Stimulated activated memory B cell treated with anti-CD40 and anti-IgM and Interleukin-4, amounts not matched to agents 10 μg/mL and 1 μg/mL and 100 μg/mL, for 72 hours (primary cell): ENCODE measurements around the gene KHK.
"Not testable (repeated sequence)": the region's sequence is repeated elsewhere in the genome, so short reads cannot be mapped to it uniquely, and the experiment has no call there.

Source experiments
- ATAC-seq: fragments of 150-1000 bp; cut with Tn5 transposase; 2 replicates; pipeline ENCODE4 v1.10.0; 2021
- H3K27ac Mint-ChIP-seq: one replicate; pipeline ENCODE4 v1.8.0; 2022; ENCODE audit warnings: mild to moderate bottlenecking, mixed read lengths
- H3K27me3 Mint-ChIP-seq: one replicate; pipeline ENCODE4 v1.8.0; 2022; ENCODE audit warnings: mixed read lengths
- H3K36me3 Mint-ChIP-seq: one replicate; pipeline ENCODE4 v1.8.0; 2022; ENCODE audit warnings: mixed read lengths
- H3K4me1 Mint-ChIP-seq: one replicate; pipeline ENCODE4 v1.8.0; 2022; ENCODE audit warnings: mixed read lengths
- H3K4me3 Mint-ChIP-seq: one replicate; pipeline ENCODE4 v1.8.0; 2022; ENCODE audit warnings: mild to moderate bottlenecking, moderate library complexity, mixed read lengths
- H3K9me3 Mint-ChIP-seq: one replicate; pipeline ENCODE4 v1.8.0; 2022; ENCODE audit warnings: mixed read lengths

Gene KHK

DNA sequence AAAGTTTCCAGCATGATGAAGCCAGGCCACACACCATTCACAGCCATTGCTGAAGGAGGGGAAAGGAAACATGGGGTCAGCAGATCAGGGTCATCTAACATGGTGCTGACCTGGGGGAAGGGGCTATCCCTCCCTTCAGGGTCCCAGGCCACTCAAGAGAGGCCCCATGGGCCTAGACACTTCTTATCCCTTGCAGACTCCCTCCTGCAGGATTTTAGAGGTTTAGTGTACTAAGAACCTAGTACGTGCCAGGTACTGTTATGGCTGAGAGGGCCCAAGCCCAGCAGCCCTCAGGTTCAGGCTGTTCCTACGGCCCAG, 8.8 kb downstream of the KHK start:
- Mint-ChIP-seq H3K27ac (peak overlapping the region; percentile 46), H3K36me3 (no peaks in the 10 kb centered on the region)
- ATAC-seq: no peak

DNA sequence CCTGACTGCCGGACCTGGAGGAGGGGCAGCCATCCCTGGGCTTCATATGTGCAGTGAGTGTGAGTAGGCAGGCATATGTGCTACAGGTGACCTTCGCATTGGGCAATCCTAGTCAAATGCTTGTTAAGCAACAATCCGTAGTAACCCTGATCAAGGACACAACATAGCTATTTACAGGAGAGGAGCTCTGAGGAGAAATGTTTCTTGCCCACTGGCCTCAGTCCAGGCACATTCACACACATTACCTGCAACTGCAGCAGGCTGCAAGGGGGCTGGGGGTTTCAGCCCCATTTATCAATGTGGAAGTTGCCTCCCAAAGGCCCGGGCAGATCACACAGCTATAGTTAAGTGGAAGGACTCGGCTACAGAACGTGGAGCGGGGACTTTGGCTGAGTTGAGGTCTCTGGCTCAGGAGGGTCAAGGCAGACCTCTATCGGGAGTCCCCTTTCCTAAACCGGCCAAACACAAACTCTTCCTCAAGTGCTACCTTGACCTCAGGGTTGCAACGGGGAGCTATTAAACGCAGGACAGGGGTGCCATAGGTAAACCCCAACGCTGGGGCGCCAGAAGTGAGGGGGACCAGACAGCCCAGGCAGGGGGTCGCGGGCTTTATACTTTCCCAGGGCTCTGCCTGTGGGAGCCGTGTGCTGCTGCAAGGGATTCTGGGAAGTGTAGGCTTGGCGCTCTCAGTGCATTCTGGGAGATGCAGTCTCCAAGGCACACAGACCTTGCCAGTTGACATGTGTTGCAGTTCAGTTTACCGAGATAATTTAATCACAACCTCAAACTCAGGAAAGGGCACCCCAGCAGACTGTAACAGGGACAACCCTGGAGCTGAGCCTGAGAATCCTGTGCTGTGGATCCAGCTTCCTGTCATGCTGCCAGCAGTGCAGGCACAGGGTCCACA, 9.4 kb downstream of the KHK start:
- ATAC-seq: peak; percentile 72
- Mint-ChIP-seq H3K4me3 (peak overlapping the region; percentile 73), H3K27ac (peak overlapping the region; percentile 46), H3K36me3 (no peaks in the 10 kb centered on the region), H3K9me3 (no peaks in the 10 kb centered on the region), H3K27me3 (no peaks in the 10 kb centered on the region), H3K4me1 (peaks cover 21% of the 10 kb centered on the region)

More for the DNA sequence above, 8.8 kb downstream of the KHK start:
- Mint-ChIP-seq H3K4me1 (peaks cover 21% of the 10 kb centered on the region), H3K9me3 (no peaks in the 10 kb centered on the region), H3K4me3 (peak overlapping the region; percentile 73), H3K27me3 (no peaks in the 10 kb centered on the region)

- peak overlapping the region; percentile 46 for H3K27ac Mint-ChIP-seq
- peaks cover 21% of the 10 kb centered on the region for H3K4me1 Mint-ChIP-seq
These were observed 10.3 kb downstream of the KHK start for GRCh38 chr2:27096748-27097297.

DNA sequence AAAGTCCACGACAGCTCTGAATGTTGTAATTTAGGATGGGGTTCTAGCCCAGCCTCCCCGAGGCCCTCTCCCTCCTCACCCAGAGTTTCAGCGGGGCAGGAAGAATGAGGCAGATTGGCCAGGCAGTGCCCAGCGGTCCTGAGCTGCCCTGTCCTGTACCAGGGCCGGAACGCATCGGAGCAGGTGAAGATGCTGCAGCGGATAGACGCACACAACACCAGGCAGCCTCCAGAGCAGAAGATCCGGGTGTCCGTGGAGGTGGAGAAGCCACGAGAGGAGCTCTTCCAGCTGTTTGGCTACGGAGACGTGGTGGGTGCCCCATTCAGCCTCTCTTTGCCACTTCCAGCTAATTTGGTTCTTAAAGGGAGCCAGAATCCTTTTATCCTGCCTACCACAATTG, 10.8 kb downstream of the KHK start:
- Mint-ChIP-seq H3K36me3 (no peaks in the 10 kb centered on the region), H3K27me3 (no peaks in the 10 kb centered on the region), H3K4me3 (no peak overlapping the region), H3K9me3 (no peaks in the 10 kb centered on the region), H3K4me1 (peaks cover 21% of the 10 kb centered on the region), H3K27ac (no peak overlapping the region)
- no peak for ATAC-seq

More at GRCh38 chr2:27096748-27097297, 10.3 kb downstream of the KHK start:
- Mint-ChIP-seq H3K27me3 (no peaks in the 10 kb centered on the region), H3K4me3 (no peak overlapping the region), H3K9me3 (no peaks in the 10 kb centered on the region), H3K36me3 (no peaks in the 10 kb centered on the region)
- no peak for ATAC-seq

DNA sequence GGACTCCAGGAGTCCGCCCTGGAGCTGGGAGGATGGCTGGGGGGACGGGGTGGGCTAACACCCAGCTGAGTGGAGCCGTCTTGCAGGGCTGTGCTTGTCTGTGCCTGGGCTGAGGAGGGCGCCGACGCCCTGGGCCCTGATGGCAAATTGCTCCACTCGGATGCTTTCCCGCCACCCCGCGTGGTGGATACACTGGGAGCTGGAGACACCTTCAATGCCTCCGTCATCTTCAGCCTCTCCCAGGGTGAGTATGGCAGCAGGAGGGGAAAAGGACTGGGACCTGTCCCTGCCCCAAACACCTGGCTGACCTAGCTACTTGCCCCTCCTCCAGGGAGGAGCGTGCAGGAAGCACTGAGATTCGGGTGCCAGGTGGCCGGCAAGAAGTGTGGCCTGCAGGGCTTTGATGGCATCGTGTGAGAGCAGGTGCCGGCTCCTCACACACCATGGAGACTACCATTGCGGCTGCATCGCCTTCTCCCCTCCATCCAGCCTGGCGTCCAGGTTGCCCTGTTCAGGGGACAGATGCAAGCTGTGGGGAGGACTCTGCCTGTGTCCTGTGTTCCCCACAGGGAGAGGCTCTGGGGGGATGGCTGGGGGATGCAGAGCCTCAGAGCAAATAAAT, 12.9 kb downstream of the KHK start:
- Mint-ChIP-seq H3K4me3 (no peak overlapping the region), H3K4me1 (peaks cover 21% of the 10 kb centered on the region), H3K9me3 (no peaks in the 10 kb centered on the region), H3K27ac (no peak overlapping the region), H3K27me3 (peaks cover 8% of the 10 kb centered on the region), H3K36me3 (no peaks in the 10 kb centered on the region)
- ATAC-seq: no peak

GRCh38 chr2:27100036-27100435, 13.5 kb downstream of the KHK start:
- Mint-ChIP-seq H3K9me3 (no peaks in the 10 kb centered on the region), H3K4me3 (no peak overlapping the region), H3K27me3 (peaks cover 14% of the 10 kb centered on the region), H3K36me3 (no peaks in the 10 kb centered on the region), H3K4me1 (peaks cover 21% of the 10 kb centered on the region), H3K27ac (no peak overlapping the region)
- ATAC-seq: no peak

GRCh38 chr2:27102329-27102728, 15.8 kb downstream of the KHK start:
- no peaks in the 10 kb centered on the region for H3K36me3 Mint-ChIP-seq
- no peak overlapping the region for H3K27ac Mint-ChIP-seq
- no peaks in the 10 kb centered on the region for H3K9me3 Mint-ChIP-seq
- ATAC-seq: no peak
- peaks cover 4% of the 10 kb centered on the region for H3K4me1 Mint-ChIP-seq
- H3K4me3 Mint-ChIP-seq: no peak overlapping the region
- peaks cover 20% of the 10 kb centered on the region for H3K27me3 Mint-ChIP-seq

DNA sequence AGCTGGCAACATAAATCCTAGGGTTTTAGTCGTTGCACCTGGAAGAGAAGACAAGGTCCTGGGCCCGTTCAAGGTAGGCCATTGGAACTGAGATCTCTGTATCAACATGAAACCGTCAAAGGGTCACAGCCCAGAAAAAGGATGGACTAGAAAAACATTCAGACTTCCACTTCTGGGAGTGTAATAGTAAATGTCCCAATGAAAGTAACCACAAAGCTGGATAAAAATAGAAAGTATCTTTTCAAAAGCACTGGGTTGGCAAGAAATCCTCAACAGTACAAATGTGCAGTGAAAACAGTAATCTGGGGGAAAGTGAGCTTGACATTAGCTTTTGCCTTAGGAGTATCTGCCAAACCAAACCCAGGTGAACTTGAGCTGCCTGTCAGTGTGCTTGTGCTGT, 19.4 kb downstream of the KHK start:
- H3K4me1 Mint-ChIP-seq: no peaks in the 10 kb centered on the region
- no peaks in the 10 kb centered on the region for H3K36me3 Mint-ChIP-seq
- ATAC-seq: no peak
- H3K9me3 Mint-ChIP-seq: no peaks in the 10 kb centered on the region
- no peak overlapping the region for H3K27ac Mint-ChIP-seq
- no peak overlapping the region for H3K4me3 Mint-ChIP-seq
- H3K27me3 Mint-ChIP-seq: peaks cover 20% of the 10 kb centered on the region

- Mint-ChIP-seq H3K27ac (no peak overlapping the region), H3K27me3 (peaks cover 20% of the 10 kb centered on the region), H3K4me1 (no peaks in the 10 kb centered on the region), H3K36me3 (no peaks in the 10 kb centered on the region), H3K9me3 (no peaks in the 10 kb centered on the region), H3K4me3 (no peak overlapping the region)
- ATAC-seq: no peak
These were observed 21.6 kb downstream of the KHK start for GRCh38 chr2:27108221-27108620.

DNA sequence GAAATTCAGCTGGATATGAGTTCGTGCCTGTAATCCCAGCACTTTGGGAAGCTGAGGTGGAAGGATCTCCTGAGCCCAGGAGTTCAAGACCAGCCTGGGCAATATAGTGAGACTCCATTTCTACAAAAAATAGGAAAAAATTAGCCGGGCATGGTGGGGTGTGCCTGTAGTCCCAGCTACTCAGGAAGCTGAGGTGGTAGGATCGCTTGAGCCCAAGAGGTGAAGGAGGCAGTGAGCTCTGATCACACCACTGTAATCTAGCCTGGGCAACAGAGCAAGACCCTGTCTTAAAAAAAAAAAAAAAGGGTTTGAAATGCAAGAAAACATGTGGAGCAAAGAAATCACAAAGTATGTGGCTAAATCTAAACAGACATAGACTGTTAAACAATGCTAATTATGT, 22.5 kb downstream of the KHK start:
- Mint-ChIP-seq H3K4me1 (no peaks in the 10 kb centered on the region), H3K4me3 (no peak overlapping the region)

GRCh38 chr2:27110603-27111352, 24.2 kb downstream of the KHK start:
- not testable (repeated sequence) for H3K27me3 Mint-ChIP-seq, H3K27ac Mint-ChIP-seq, H3K9me3 Mint-ChIP-seq, H3K36me3 Mint-ChIP-seq, H3K4me1 Mint-ChIP-seq, ATAC-seq, H3K4me3 Mint-ChIP-seq

More for the DNA sequence above, 22.5 kb downstream of the KHK start:
- Mint-ChIP-seq H3K27me3 (peaks cover 16% of the 10 kb centered on the region), H3K27ac (no peak overlapping the region), H3K9me3 (no peaks in the 10 kb centered on the region), H3K36me3 (no peaks in the 10 kb centered on the region)
- no peak for ATAC-seq

DNA sequence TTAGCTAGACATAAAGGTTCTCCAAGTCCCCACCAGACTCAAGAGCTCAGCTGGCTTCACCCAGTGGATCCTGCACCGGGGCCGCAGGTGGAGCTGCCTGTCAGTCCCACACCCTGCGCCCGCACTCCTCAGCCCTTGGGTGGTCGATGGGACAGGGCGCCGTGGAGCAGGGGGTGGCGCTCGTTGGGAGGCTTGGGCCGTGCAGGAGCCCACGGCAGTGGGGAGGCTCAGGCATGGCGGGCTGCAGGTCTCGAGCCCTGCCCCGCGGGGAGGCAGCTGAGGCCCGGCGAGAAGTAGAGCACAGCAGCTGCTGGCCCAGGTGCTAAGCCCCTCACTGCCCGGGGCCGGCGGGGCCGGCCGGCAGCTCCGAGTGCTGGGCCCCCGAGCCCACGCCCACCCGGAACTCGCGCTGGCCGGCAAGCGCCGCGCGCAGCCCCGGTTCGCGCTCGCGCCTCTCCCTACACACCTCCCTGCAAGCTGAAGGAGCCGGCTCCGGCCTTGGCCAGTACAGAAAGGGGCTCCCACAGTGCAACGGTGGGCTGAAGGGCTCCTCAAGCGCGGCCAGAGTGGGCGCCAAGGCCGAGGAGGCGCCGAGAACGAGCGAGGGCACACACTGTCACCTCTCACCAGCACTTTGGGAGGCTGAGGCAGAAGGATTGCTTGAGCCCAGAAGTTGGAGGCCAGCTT, 25.0 kb downstream of the KHK start:
- H3K27ac Mint-ChIP-seq, H3K27me3 Mint-ChIP-seq, H3K4me3 Mint-ChIP-seq, H3K36me3 Mint-ChIP-seq, H3K9me3 Mint-ChIP-seq, ATAC-seq, H3K4me1 Mint-ChIP-seq: not testable (repeated sequence)

DNA sequence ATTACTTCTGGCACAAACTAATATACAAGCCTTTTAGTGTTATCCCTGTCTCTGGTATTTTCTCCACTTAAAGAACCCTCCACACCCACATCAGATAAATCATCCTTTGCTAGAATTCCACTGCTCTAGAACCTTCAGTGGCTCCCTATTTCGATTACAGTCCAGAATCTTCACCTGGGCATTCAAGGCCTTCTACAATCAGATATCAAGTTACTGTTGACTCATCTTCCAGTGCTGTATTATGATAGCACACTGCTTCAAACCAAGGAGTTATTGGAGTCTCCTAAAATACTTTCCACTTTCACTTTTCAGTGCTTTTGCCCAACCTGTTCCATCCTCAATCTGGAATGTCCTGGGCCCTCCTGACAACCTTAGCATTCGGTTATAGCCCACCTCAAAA, 28.9 kb downstream of the KHK start:
- H3K36me3 Mint-ChIP-seq: no peaks in the 10 kb centered on the region
- H3K9me3 Mint-ChIP-seq: no peaks in the 10 kb centered on the region
- no peak overlapping the region for H3K27ac Mint-ChIP-seq
- peaks cover 40% of the 10 kb centered on the region for H3K27me3 Mint-ChIP-seq
- no peak for ATAC-seq
- peaks cover 10% of the 10 kb centered on the region for H3K4me1 Mint-ChIP-seq
- no peak overlapping the region for H3K4me3 Mint-ChIP-seq

- Mint-ChIP-seq H3K4me3 (peak overlapping the region; percentile 42), H3K36me3 (no peaks in the 10 kb centered on the region)
These were observed 31.5 kb downstream of the KHK start for GRCh38 chr2:27117995-27118524.

More at GRCh38 chr2:27117995-27118524, 31.5 kb downstream of the KHK start:
- Mint-ChIP-seq H3K9me3 (no peaks in the 10 kb centered on the region), H3K4me1 (peaks cover 15% of the 10 kb centered on the region), H3K27me3 (peaks cover 40% of the 10 kb centered on the region), H3K27ac (no peak overlapping the region)
- ATAC-seq: no peak
